ENCODE data around the gene TRIM52.
"Not testable (repeated sequence)": the region's sequence is repeated elsewhere in the genome, so short reads cannot be mapped to it uniquely, and the experiment has no call there.

The TRIM52 gene

DNA sequence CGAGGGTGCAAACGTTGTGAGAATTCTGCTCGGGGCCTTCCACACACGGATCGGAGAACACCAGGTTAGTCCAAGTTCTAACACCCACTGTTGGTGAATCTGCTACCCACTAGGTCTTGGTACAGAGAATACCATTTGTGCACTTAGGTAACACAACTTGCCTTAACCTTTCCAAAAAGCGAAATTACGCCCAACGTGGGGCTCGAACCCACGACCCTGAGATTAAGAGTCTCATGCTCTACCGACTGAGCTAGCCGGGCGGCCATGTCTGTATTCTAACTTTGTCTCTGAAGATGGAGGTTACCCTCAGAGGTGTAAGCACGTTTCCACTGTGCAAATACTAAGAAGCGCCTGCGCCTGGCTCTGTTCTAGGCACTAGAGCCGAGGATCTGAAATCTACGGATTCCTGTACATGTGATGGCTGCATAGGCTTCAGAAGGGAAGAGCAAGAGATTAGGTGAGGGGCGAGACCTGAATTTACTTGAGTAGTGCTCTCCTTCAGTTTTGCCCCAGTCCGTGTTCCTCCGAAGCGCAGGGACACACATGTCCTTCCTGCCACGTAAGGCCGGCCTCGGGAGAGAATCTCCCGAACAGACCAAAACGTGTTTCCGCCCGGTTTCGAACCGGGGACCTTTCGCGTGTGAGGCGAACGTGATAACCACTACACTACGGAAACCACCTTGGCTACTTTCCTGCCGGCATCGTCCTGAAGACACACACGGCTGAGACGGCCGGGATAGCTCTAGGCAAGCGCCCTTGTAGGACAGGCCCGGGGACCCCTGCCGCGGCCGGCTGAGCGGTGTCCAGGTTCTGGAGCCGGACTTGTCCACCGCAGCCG, 38.9 kb downstream of the TRIM52 start:
- peaks cover 23 to 32% of the 10 kb centered on the region in 2 donors for H3K4me1 ChIP-seq (ENCODE audit: control insufficient read depth in 1 of 2, insufficient read depth in 2 of 2, low read length in 2 of 2)
- H3K4me3 ChIP-seq (ENCODE audit: low read depth in 1 of 2, low read length in 2 of 2): peak overlapping the region; percentile 89 to 94
- no peaks in the 10 kb centered on the region for H3K36me3 ChIP-seq (ENCODE audit: control insufficient read depth in 1 of 2, insufficient read depth in 2 of 2, low read length in 2 of 2)
- H3K9ac ChIP-seq (ENCODE audit: low read depth in 1 of 2, low read length in 2 of 2): peak overlapping the region; percentile 80 to 94
- no peaks in the 10 kb centered on the region for H3K27me3 ChIP-seq (ENCODE audit: control insufficient read depth in 1 of 2, insufficient read depth in 2 of 2, low read length in 2 of 2)
- no peaks in the 10 kb centered on the region for H3K9me3 ChIP-seq (ENCODE audit: control insufficient read depth in 1 of 2, low read length in 2 of 2)
- peak overlapping the region; percentile 97 for H3K27ac ChIP-seq (ENCODE audit: low read depth, low read length)

DNA sequence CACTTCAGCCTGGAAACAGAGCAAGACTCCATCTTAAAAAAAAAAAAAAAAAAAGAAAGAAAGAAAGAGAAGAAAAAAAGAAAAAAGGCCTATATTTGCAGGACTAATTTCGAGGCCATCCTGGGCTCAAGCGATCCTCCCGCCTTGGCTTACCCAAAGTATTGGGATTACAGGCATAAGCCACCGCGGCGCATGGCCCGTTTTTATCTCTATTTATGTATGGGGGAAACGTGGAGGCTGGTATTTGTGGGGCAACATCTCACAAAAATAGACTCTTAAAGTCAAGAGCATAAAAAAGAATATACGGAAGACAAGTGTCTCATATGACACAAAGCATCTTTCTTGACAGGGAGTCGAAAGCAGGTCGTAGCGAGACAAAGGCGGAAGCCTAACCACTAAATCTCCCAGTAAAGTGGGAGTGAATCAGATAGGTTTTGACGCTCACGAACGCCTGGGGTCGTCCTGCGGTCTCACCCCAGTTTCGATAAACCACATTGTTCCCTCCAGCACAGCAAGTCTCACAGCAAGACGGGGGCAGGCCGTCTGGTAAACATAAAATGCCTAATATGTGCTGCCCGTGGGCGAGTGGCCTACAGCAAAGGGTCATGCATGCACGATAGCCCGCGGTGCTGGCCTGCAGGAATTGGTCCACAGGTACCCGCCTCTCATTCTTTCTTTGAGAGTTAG, 39.7 kb downstream of the TRIM52 start:
- Histone ChIP-seq H3K4me3 (ENCODE audit: low read depth in 1 of 2, low read length in 2 of 2) (peak overlapping the region; percentile 89 to 94), H3K27me3 (ENCODE audit: control insufficient read depth in 1 of 2, insufficient read depth in 2 of 2, low read length in 2 of 2) (peaks cover under 1 to 4% of the 10 kb centered on the region in 2 donors), H3K4me1 (ENCODE audit: control insufficient read depth in 1 of 2, insufficient read depth in 2 of 2, low read length in 2 of 2) (peaks cover 28 to 39% of the 10 kb centered on the region in 2 donors), H3K27ac (ENCODE audit: low read depth, low read length) (no peak overlapping the region), H3K36me3 (ENCODE audit: control insufficient read depth in 1 of 2, insufficient read depth in 2 of 2, low read length in 2 of 2) (no peaks in the 10 kb centered on the region), H3K9ac (ENCODE audit: low read depth in 1 of 2, low read length in 2 of 2) (peak overlapping the region; percentile 8 to 94), H3K9me3 (ENCODE audit: control insufficient read depth in 1 of 2, low read length in 2 of 2) (no peaks in the 10 kb centered on the region)

DNA sequence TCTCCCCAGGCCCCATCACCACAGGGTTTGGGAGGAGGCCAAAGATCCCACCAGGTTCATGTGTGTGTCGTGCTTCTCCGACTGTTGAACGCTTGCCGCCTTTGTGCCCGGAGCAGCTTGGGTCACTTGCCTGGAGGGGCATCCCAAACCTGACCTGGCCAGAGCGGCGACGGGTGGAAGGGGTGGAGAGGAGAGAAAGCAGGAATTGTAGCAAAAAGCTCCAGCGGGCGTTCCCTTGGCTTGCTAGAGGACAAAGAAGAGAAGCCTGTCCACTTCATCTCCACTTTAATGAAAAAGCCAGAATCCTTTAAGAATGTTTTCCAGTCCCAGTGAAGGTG, 40.8 kb downstream of the TRIM52 start:
- H3K27ac ChIP-seq (ENCODE audit: low read depth, low read length): no peak overlapping the region
- peaks cover 4 to 6% of the 10 kb centered on the region in 2 donors for H3K27me3 ChIP-seq (ENCODE audit: control insufficient read depth in 1 of 2, insufficient read depth in 2 of 2, low read length in 2 of 2)
- H3K9me3 ChIP-seq (ENCODE audit: control insufficient read depth in 1 of 2, low read length in 2 of 2): no peaks in the 10 kb centered on the region
- H3K4me1 ChIP-seq (ENCODE audit: control insufficient read depth in 1 of 2, insufficient read depth in 2 of 2, low read length in 2 of 2): peaks cover 30 to 41% of the 10 kb centered on the region in 2 donors
- H3K36me3 ChIP-seq (ENCODE audit: control insufficient read depth in 1 of 2, insufficient read depth in 2 of 2, low read length in 2 of 2): no peaks in the 10 kb centered on the region
- no peak overlapping the region for H3K4me3 ChIP-seq (ENCODE audit: low read depth in 1 of 2, low read length in 2 of 2)
- H3K9ac ChIP-seq (ENCODE audit: low read depth in 1 of 2, low read length in 2 of 2): no peak overlapping the region

DNA sequence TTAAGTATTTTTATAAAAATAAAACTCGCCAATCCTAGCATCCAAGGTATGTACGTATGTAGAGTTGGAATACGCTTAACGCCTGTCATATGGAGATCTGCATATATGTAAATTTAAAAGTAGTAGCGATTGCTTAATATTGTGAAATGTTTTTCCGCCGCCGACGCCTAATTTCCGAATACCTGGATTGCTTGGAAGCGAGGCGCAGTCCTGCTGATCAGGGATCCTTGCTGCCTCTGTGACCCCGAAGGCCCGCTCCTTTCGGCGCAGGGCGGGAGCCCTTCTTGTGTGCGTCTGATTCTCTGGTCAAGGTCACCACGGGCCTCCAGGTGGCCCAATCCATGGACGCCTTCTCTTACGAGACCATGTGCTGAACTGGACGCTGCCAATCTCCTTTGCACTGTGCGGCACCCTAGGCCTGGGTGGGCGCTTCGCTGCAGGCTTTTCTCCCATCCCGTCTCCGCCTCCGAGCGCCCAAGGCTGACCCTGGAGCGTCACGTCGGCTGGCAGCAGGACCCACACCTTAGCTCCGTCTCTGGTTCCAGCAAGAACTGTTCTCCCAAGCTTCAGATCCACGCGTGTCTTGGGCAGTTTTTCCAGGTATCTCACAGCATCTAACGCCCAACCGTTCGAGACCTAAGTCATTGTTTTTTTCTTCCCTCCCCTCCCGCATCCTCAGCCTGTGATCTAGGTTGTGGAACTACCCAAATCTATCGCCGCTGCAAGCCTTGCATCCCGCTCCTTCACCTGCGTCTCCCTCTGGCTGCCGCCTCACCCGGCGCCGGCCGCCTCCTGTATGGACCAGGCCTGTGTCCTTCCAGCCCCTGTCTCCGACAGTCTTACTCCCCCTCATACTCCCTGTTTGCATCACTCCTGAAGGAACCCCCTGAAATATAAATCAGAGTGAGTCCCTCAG, 41.4 kb downstream of the TRIM52 start:
- no peaks in the 10 kb centered on the region for H3K9me3 ChIP-seq (ENCODE audit: control insufficient read depth in 1 of 2, low read length in 2 of 2)
- no peak overlapping the region for H3K27ac ChIP-seq (ENCODE audit: low read depth, low read length)
- peaks cover 24 to 36% of the 10 kb centered on the region in 2 donors for H3K4me1 ChIP-seq (ENCODE audit: control insufficient read depth in 1 of 2, insufficient read depth in 2 of 2, low read length in 2 of 2)
- H3K4me3 ChIP-seq (ENCODE audit: low read depth in 1 of 2, low read length in 2 of 2): no peak overlapping the region
- H3K9ac ChIP-seq (ENCODE audit: low read depth in 1 of 2, low read length in 2 of 2): no peak overlapping the region
- H3K27me3 ChIP-seq (ENCODE audit: control insufficient read depth in 1 of 2, insufficient read depth in 2 of 2, low read length in 2 of 2): peaks cover 4 to 6% of the 10 kb centered on the region in 2 donors
- H3K36me3 ChIP-seq (ENCODE audit: control insufficient read depth in 1 of 2, insufficient read depth in 2 of 2, low read length in 2 of 2): no peaks in the 10 kb centered on the region

DNA sequence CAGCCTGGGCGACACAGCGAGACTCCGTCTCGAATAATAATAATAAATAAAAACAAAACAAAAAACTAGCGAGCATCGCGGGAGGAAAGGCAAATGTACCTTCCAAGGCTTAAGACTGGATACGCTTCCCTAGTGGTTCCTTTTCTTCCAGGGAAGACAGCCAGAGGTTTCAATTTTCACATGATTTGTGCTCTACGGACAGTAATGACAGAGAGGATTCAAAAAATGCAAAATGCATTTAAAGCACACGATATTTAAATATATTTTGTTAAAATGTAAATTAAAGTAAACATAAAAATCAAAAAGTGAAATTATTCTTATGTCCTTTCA, 42.2 kb downstream of the TRIM52 start:
- no peak overlapping the region for H3K9ac ChIP-seq (ENCODE audit: low read depth in 1 of 2, low read length in 2 of 2)
- peaks cover 17 to 28% of the 10 kb centered on the region in 2 donors for H3K4me1 ChIP-seq (ENCODE audit: control insufficient read depth in 1 of 2, insufficient read depth in 2 of 2, low read length in 2 of 2)
- H3K27ac ChIP-seq (ENCODE audit: low read depth, low read length): no peak overlapping the region
- no peaks in the 10 kb centered on the region for H3K36me3 ChIP-seq (ENCODE audit: control insufficient read depth in 1 of 2, insufficient read depth in 2 of 2, low read length in 2 of 2)
- peak overlapping the region; percentile 66 to 83 for H3K4me3 ChIP-seq (ENCODE audit: low read depth in 1 of 2, low read length in 2 of 2)
- H3K27me3 ChIP-seq (ENCODE audit: control insufficient read depth in 1 of 2, insufficient read depth in 2 of 2, low read length in 2 of 2): peaks cover 4 to 6% of the 10 kb centered on the region in 2 donors
- H3K9me3 ChIP-seq (ENCODE audit: control insufficient read depth in 1 of 2, low read length in 2 of 2): no peaks in the 10 kb centered on the region

DNA sequence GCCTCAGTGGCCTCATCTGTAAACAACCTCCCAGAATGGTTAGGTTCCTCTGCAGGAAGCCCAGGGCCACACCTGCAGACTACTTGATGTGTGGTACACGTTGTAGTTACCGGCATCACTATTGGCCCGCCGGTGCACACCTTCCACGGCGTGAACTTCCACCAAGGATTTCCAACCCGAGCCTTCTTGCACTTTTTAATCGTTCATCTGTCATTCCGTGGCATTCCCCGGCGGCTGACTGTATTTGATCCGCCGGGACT, 43.2 kb downstream of the TRIM52 start:
- Histone ChIP-seq H3K9ac (ENCODE audit: low read depth in 1 of 2, low read length in 2 of 2) (peak overlapping the region; percentile 21 to 26), H3K4me1 (ENCODE audit: control insufficient read depth in 1 of 2, insufficient read depth in 2 of 2, low read length in 2 of 2) (peaks cover 17 to 27% of the 10 kb centered on the region in 2 donors), H3K27me3 (ENCODE audit: control insufficient read depth in 1 of 2, insufficient read depth in 2 of 2, low read length in 2 of 2) (peaks cover 4 to 6% of the 10 kb centered on the region in 2 donors)

DNA sequence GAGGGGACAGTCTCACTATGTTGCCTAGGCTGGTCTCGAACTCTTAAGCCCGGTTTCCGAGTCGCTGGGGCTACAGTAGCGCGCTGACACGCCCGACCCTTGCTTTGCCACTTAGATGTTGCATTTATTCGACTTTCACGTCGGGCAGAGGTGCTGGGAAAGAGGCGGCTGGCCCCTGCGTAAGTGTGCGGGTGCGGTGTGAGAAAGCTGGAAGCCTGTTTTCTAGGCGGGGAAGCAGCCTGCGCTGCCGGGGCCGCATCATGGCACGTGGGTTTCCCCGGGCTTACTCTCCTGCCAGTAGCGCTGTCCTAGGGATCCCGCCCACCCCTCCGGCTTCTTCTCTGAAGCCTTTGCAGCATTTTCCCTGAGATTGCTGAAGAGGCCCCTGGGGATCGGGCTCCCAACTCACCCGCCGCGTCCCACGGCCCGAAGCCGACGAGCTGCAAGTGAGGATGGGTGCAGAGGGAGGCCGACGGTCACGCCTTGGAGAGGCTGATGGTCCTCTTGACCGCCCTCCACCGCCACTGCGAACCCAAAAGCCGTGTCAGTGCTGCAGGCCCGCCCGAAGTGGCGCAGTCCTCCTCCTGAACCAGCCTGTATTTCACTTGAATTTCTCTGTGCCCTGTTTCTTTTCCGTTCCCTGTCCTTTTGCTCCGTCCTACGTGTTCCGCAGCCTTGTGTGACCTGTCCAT, 43.7 kb downstream of the TRIM52 start:
- Histone ChIP-seq H3K27ac (ENCODE audit: low read depth, low read length) (no peak overlapping the region), H3K27me3 (ENCODE audit: control insufficient read depth in 1 of 2, insufficient read depth in 2 of 2, low read length in 2 of 2) (peaks cover 4 to 6% of the 10 kb centered on the region in 2 donors), H3K9ac (ENCODE audit: low read depth in 1 of 2, low read length in 2 of 2) (peak overlapping the region; percentile 21 to 26), H3K4me3 (ENCODE audit: low read depth in 1 of 2, low read length in 2 of 2) (peak overlapping the region; percentile 66 to 83), H3K9me3 (ENCODE audit: control insufficient read depth in 1 of 2, low read length in 2 of 2) (no peaks in the 10 kb centered on the region), H3K4me1 (ENCODE audit: control insufficient read depth in 1 of 2, insufficient read depth in 2 of 2, low read length in 2 of 2) (peaks cover 17 to 27% of the 10 kb centered on the region in 2 donors), H3K36me3 (ENCODE audit: control insufficient read depth in 1 of 2, insufficient read depth in 2 of 2, low read length in 2 of 2) (no peaks in the 10 kb centered on the region)

More for the DNA sequence above, 43.2 kb downstream of the TRIM52 start:
- Histone ChIP-seq H3K9me3 (ENCODE audit: control insufficient read depth in 1 of 2, low read length in 2 of 2) (no peaks in the 10 kb centered on the region), H3K4me3 (ENCODE audit: low read depth in 1 of 2, low read length in 2 of 2) (peak overlapping the region; percentile 66 to 83), H3K36me3 (ENCODE audit: control insufficient read depth in 1 of 2, insufficient read depth in 2 of 2, low read length in 2 of 2) (no peaks in the 10 kb centered on the region), H3K27ac (ENCODE audit: low read depth, low read length) (no peak overlapping the region)

DNA sequence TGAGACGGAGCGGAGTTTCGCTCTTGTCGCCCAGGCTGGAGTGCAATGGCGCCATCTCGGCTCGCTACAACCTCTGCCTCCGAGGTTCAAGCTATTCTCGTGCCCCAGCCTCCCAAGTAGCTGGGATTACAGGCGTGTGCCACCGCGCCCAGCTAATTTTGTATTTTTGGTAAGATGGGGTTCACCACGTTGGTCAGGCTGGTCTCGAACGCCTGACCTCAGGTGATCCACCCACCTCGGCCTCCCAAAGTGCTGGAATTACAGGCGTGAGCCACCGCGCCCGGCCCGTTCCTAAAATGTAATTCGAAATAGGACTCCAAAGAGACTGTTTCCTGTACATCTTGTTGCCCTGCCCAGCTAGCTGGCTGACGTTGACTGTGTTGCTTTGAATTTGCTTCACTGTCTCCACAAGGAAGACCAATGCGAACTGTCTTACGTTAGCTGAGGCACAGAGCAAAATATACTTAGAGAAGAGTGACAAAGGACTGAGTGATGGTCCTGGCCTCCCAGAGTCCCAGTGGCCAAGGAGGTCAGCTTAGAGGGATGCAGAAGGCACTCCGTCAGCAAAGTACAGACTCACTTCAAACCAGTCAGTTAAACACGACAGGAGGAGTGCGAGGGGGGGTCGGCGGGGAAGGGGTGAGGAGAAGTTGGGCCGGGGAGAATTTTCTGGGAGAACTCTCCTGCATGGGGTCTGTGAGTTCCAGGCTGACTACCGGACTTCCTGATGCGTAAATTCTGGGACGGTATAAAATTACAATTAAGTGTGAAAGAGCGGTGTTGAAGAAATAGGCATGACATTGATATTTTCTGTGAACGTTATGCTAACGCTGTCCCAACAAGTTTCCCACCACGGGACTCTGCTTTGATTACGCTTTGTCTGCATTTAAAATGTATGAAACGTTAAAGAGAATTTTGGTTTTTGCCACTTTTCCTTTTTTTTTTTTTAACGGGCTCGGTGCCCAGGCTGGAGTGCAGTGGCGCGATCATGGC, 44.6 kb downstream of the TRIM52 start:
- Histone ChIP-seq H3K4me1 (ENCODE audit: control insufficient read depth in 1 of 2, insufficient read depth in 2 of 2, low read length in 2 of 2) (peaks cover 14 to 20% of the 10 kb centered on the region in 2 donors), H3K36me3 (ENCODE audit: control insufficient read depth in 1 of 2, insufficient read depth in 2 of 2, low read length in 2 of 2) (no peaks in the 10 kb centered on the region), H3K27me3 (ENCODE audit: control insufficient read depth in 1 of 2, insufficient read depth in 2 of 2, low read length in 2 of 2) (peaks cover 4 to 6% of the 10 kb centered on the region in 2 donors), H3K4me3 (ENCODE audit: low read depth in 1 of 2, low read length in 2 of 2) (peak overlapping the region; percentile 50 to 83), H3K9me3 (ENCODE audit: control insufficient read depth in 1 of 2, low read length in 2 of 2) (no peaks in the 10 kb centered on the region), H3K27ac (ENCODE audit: low read depth, low read length) (no peak overlapping the region), H3K9ac (ENCODE audit: low read depth in 1 of 2, low read length in 2 of 2) (peak overlapping the region; percentile 1 to 57)

DNA sequence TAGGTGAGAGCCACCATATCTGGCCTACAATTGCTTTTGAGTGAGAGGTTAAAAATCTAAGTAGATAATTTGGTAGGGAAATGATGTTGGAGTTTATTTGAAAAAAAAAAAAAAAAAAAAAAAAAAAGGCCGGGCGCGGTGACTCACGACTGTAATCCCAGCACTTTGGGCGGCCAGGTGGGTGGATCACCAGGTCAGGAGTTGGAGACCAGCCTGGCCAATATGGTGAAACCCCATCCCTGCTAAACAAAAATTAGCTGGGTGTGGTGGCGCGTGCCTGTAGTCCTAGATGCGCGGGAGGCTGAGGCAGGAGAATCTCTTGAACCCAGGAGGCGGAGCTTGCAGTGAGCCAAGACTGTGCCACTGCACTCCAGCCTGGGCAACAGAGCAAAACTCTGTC, 46.7 kb downstream of the TRIM52 start:
- H3K4me3 ChIP-seq (ENCODE audit: low read depth in 1 of 2, low read length in 2 of 2); H3K9me3 ChIP-seq (ENCODE audit: control insufficient read depth in 1 of 2, low read length in 2 of 2); H3K27ac ChIP-seq (ENCODE audit: low read depth, low read length); H3K9ac ChIP-seq (ENCODE audit: low read depth in 1 of 2, low read length in 2 of 2); H3K36me3 ChIP-seq (ENCODE audit: control insufficient read depth in 1 of 2, insufficient read depth in 2 of 2, low read length in 2 of 2); H3K27me3 ChIP-seq (ENCODE audit: control insufficient read depth in 1 of 2, insufficient read depth in 2 of 2, low read length in 2 of 2): not testable (repeated sequence)
- H3K4me1 ChIP-seq (ENCODE audit: control insufficient read depth in 1 of 2, insufficient read depth in 2 of 2, low read length in 2 of 2): peaks cover 14 to 20% of the 10 kb centered on the region in 2 donors
